KMS-11 (cell line): Measurements from ENCODE around the gene TFDP2.

ENCODE experiments used
- H2AFZ ChIP-seq: fragments of 200-600 bp; sonication (generic); 2 replicates; pipeline ENCODE4 v1.6.1; 2016; ENCODE audit warnings: antibody characterized with exemption, mixed run types, low read depth
- H3K27ac ChIP-seq: fragments of 200-600 bp; sonication (generic); 2 replicates; pipeline ENCODE4 v1.6.1; 2016; ENCODE audit warnings: mild to moderate bottlenecking, mixed run types
- H3K27me3 ChIP-seq: fragments of 200-600 bp; sonication (generic); 2 replicates; pipeline ENCODE4 v1.6.1; 2017; ENCODE audit warnings: mild to moderate bottlenecking, low read depth, mixed run types, moderate library complexity; ENCODE audit not compliant: insufficient read depth
- H3K36me3 ChIP-seq: fragments of 200-600 bp; sonication (generic); 2 replicates; pipeline ENCODE4 v1.6.1; 2017; ENCODE audit warnings: mild to moderate bottlenecking, mixed run types; ENCODE audit not compliant: insufficient read depth
- H3K4me1 ChIP-seq: fragments of 200-600 bp; sonication (generic); 2 replicates; pipeline ENCODE4 v1.6.1; 2016; ENCODE audit warnings: mild to moderate bottlenecking, low read depth, mixed run types; ENCODE audit not compliant: poor library complexity, severe bottlenecking
- H3K4me2 ChIP-seq: fragments of 200-600 bp; sonication (generic); 2 replicates; pipeline ENCODE4 v1.7.0; 2016; ENCODE audit warnings: mild to moderate bottlenecking, mixed run types
- H3K4me3 ChIP-seq: fragments of 200-600 bp; sonication (generic); IDR thresholded peaks from 2 replicates; pipeline ENCODE4 v1.6.1; 2017; ENCODE audit warnings: low read depth, low read length, mixed read lengths; ENCODE audit not compliant: insufficient read depth
- H3K79me2 ChIP-seq: fragments of 200-600 bp; sonication (generic); 2 replicates; pipeline ENCODE4 v1.6.1; 2016; ENCODE audit warnings: low read depth, mixed run types; ENCODE audit not compliant: insufficient read depth
- H3K9ac ChIP-seq: fragments of 200-600 bp; sonication (generic); 2 replicates; pipeline ENCODE4 v1.6.1; 2016; ENCODE audit warnings: mild to moderate bottlenecking, mixed run types
- H4K20me1 ChIP-seq: fragments of 200-600 bp; sonication (generic); 2 replicates; pipeline ENCODE4 v1.6.1; 2016; ENCODE audit warnings: mild to moderate bottlenecking, mixed run types; ENCODE audit not compliant: insufficient read depth
- TF ChIP-seq, protein P1 (sequence below): fragments of 200-600 bp; sonication (generic); conservative IDR thresholded peaks from 2 replicates; pipeline ENCODE4 v1.6.1; 2017; ENCODE audit warnings: low read depth, mild to moderate bottlenecking, antibody characterized with exemption, low read length, moderate library complexity, mixed read lengths

TFDP2 gene

DNA sequence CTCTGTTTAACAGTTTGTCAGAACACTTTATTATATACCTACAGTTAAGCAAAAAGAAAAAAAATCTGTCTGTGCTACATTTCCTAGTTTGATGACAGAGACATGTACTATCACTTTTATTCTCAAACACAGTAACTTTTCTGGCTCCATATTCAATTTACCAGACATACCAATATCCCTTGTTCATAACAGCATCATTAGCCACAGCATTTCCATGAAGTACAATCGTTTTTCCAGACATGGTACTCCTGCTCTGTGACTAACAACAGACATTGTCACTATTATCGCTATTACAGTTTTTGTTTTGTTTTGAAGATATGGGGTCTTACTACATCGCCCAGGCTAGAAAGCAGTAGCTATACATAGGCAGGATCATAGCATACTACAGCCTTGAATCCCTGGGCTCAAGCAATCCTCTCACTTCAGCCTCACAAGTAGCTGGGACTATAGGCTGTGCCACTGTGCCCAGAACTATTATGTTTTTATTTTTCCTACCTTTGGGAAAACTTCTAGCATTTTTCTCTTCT, 14.5 kb downstream of the TFDP2 start:
- H3K4me3 ChIP-seq, result no peak overlapping the region
- H2AFZ ChIP-seq, result no peak overlapping the region
- H3K9ac ChIP-seq, result no peak overlapping the region
- no peaks in the 10 kb centered on the region for H3K4me1 ChIP-seq
- H3K27ac ChIP-seq, result no peak overlapping the region
- no peaks in the 10 kb centered on the region for H3K36me3 ChIP-seq
- no peaks in the 10 kb centered on the region for H4K20me1 ChIP-seq
- H3K4me2 ChIP-seq, result no peak overlapping the region
- H3K79me2 ChIP-seq, result no peaks in the 10 kb centered on the region
- no peaks in the 10 kb centered on the region for H3K27me3 ChIP-seq
- TF ChIP-seq, protein P1, sequence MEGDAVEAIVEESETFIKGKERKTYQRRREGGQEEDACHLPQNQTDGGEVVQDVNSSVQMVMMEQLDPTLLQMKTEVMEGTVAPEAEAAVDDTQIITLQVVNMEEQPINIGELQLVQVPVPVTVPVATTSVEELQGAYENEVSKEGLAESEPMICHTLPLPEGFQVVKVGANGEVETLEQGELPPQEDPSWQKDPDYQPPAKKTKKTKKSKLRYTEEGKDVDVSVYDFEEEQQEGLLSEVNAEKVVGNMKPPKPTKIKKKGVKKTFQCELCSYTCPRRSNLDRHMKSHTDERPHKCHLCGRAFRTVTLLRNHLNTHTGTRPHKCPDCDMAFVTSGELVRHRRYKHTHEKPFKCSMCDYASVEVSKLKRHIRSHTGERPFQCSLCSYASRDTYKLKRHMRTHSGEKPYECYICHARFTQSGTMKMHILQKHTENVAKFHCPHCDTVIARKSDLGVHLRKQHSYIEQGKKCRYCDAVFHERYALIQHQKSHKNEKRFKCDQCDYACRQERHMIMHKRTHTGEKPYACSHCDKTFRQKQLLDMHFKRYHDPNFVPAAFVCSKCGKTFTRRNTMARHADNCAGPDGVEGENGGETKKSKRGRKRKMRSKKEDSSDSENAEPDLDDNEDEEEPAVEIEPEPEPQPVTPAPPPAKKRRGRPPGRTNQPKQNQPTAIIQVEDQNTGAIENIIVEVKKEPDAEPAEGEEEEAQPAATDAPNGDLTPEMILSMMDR, result no peak

DNA sequence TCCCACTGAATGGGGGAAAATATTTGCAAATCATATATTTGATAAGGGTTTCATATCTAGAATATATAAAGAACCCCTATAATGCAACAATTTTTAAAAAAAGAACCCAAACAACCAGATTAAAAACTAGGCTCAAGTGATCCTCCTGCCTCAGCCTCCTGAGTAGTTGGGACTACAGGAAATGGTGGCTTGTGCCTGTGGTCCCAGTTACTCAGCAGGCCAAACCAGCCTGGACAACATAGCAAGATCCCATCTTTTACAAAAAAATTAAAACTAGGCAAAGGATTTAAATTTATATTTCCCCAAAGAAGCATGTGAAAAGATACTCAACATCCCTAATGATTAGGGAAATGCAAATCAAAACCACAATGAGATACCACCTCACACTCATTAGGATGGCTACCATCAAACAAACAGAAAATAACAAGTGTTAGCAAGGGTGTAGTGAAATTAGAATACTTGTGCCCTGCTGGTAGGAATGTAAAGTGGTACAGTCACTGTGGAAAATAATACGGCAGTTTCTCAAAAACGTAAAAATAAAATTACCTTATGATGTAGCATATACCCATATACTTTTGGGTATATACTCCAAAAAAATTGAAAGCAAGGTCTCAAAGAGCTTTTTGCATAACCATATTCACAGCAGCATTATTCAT, 19.7 kb downstream of the TFDP2 start:
- Histone ChIP-seq H3K9ac (no peak overlapping the region), H4K20me1 (no peaks in the 10 kb centered on the region), H3K27me3 (no peaks in the 10 kb centered on the region), H3K27ac (no peak overlapping the region), H3K79me2 (no peaks in the 10 kb centered on the region), H3K4me2 (no peak overlapping the region), H2AFZ (no peak overlapping the region), H3K4me1 (peaks cover 7% of the 10 kb centered on the region), H3K36me3 (no peaks in the 10 kb centered on the region), H3K4me3 (no peak overlapping the region)
- TF ChIP-seq, protein P1, result no peak; the same call in 1 of the 2 replicates

DNA sequence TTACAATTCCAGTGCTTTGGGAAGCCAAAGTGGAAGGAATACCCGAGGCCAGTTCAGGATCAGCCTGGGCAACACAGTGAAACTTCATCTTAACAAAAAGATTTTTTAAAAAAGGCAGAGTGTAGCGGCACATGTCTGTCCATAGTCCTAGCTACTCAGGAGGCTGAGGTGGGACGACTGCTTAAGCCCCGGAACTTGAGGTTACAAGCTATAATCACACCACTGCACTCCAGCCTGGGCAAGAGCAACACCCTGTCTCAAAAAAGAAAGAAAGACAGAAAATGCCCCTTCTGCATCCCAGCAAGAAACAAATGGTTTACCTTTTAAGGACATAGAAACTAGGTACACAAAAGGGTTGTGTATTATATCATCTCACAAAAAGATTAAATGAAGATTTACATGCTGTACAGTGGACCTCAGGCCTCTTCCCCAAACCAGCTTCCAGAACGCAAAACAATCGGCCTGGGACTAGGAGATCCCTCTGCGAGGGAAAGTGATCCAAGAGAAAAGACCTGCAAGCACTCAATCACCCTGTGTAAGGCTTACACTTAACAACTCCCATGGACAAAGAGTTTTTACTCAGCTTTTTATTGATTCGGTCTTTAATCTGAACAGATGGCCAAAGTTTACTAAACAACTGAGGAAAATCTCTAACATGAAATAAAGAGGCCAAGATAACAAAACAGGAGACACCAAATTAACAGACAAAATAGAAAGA, 21.2 kb downstream of the TFDP2 start:
- Histone ChIP-seq H2AFZ (no peak overlapping the region), H3K9ac (no peak overlapping the region), H3K36me3 (no peaks in the 10 kb centered on the region), H3K79me2 (no peaks in the 10 kb centered on the region), H4K20me1 (no peaks in the 10 kb centered on the region), H3K4me2 (no peak overlapping the region), H3K27me3 (no peaks in the 10 kb centered on the region), H3K4me1 (peaks cover 7% of the 10 kb centered on the region), H3K4me3 (no peak overlapping the region), H3K27ac (no peak overlapping the region)
- TF ChIP-seq, protein P1, result no peak

DNA sequence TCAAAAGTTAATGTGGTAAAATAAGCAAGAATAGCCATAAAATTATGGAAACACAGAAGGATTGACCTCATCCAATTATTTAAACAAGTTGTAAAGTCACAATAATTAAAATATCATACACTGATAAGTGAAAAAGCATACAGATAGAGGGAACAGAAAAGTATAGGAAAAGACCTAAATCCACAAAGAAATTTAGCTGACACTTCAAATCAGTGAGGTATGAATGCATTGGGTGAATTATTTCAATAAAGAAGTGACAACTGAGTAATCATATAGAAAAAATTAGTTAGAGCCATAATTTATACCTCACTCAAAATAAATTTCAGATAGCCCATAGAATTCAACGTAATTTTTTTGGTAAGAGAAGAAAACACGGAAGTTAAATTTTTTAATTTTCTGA, 25.1 kb downstream of the TFDP2 start:
- H4K20me1 ChIP-seq, result no peaks in the 10 kb centered on the region
- peaks cover 7% of the 10 kb centered on the region for H3K4me1 ChIP-seq
- H3K27me3 ChIP-seq, result no peaks in the 10 kb centered on the region
- no peaks in the 10 kb centered on the region for H3K79me2 ChIP-seq
- TF ChIP-seq, protein P1, result no peak
- H3K27ac ChIP-seq, result no peak overlapping the region
- H3K36me3 ChIP-seq, result no peaks in the 10 kb centered on the region
- no peak overlapping the region for H2AFZ ChIP-seq
- H3K4me3 ChIP-seq, result no peak overlapping the region
- H3K4me2 ChIP-seq, result no peak overlapping the region
- no peak overlapping the region for H3K9ac ChIP-seq
